C4-2B (cell line): ENCODE measurements around the gene NRXN3.

Experiments used
- ZFX ChIP-seq: fragments of 450-650 bp; IDR thresholded peaks from 2 replicates; pipeline ENCODE4 v1.6.1; 2017
- TF ChIP-seq, protein P1 (sequence below): fragments of 450-650 bp; conservative IDR thresholded peaks from 2 replicates; pipeline ENCODE4 v1.5.1; 2017; ENCODE audit warnings: mild to moderate bottlenecking

DNA sequence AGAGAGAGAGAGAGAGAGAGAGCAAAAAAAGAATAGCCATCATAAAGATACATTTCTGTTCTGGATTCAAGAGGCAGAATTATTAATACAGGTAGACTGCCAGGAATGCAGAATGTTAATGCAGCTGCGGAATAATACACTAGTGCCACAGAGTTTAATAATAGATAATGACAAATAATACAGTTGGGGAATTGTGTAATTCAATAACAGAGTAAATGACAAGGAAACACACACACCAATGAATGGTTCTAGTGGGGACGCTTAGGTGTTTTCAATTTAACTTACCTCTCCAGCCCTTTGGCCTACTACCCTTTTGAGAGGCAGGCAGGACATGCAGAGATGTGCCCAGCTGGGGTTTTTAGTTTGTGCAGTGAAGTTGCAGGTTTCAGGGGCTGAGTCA, 313.9 kb downstream of the NRXN3 start:
- TF ChIP-seq, protein P1, sequence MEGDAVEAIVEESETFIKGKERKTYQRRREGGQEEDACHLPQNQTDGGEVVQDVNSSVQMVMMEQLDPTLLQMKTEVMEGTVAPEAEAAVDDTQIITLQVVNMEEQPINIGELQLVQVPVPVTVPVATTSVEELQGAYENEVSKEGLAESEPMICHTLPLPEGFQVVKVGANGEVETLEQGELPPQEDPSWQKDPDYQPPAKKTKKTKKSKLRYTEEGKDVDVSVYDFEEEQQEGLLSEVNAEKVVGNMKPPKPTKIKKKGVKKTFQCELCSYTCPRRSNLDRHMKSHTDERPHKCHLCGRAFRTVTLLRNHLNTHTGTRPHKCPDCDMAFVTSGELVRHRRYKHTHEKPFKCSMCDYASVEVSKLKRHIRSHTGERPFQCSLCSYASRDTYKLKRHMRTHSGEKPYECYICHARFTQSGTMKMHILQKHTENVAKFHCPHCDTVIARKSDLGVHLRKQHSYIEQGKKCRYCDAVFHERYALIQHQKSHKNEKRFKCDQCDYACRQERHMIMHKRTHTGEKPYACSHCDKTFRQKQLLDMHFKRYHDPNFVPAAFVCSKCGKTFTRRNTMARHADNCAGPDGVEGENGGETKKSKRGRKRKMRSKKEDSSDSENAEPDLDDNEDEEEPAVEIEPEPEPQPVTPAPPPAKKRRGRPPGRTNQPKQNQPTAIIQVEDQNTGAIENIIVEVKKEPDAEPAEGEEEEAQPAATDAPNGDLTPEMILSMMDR = no peak
- no peak for TF ChIP-seq ZFX
